Gastrocnemius medialis (tissue), 4 donors: ENCODE measurements around the gene PGAM5. TPM values are rescaled to one million over a fixed set of nuclear protein-coding genes. Genes with fewer than 3 reads are reported as not detected.

Source experiments
- ATAC-seq, 2 donors: fragments of 150-250 bp; one replicate each; pipeline ENCODE4 v1.9.1; 2016
- DNase-seq, 2 donors: peaks; one replicate each; pipeline ENCODE4 v3.0.0-alpha.2; 2019
- H3K27ac ChIP-seq, 4 donors: fragments of 200-600 bp; sonication (generic); 1 replicate in 1 of 4; 2 replicates in 3 of 4; pipeline ENCODE4 v1.5.1; 2016 to 2018; ENCODE audit warnings: mild to moderate bottlenecking in 2 of 4, moderate library complexity in 1 of 4
- H3K27me3 ChIP-seq, 3 donors: fragments of 200-600 bp; sonication (generic) in 2 of 3; 1 replicate in 1 of 3; 2 replicates in 2 of 3; pipeline versions ENCODE4 v1.5.1 to v1.6.0; 2016 to 2019; ENCODE audit warnings: mild to moderate bottlenecking in 1 of 3, moderate library complexity in 1 of 3
- H3K36me3 ChIP-seq, 2 donors: fragments of 200-600 bp; sonication (generic) in 1 of 2; one replicate each; pipeline ENCODE4 v1.5.1; 2017 to 2018
- H3K4me1 ChIP-seq, 2 donors: fragments of 200-600 bp; sonication (generic) in 1 of 2; one replicate each; pipeline ENCODE4 v1.5.1; 2016 to 2017; ENCODE audit warnings: mild to moderate bottlenecking in 2 of 2
- H3K4me3 ChIP-seq, 4 donors: fragments of 200-600 bp; sonication (generic) in 3 of 4; 1 replicate in 1 of 4; 2 replicates in 3 of 4; pipeline ENCODE4 v1.5.1; 2016 to 2019; ENCODE audit warnings: mild to moderate bottlenecking in 2 of 4
- H3K9me3 ChIP-seq, 3 donors: fragments of 200-600 bp; sonication (generic) in 2 of 3; 1 replicate in 1 of 3; 2 replicates in 2 of 3; pipeline ENCODE4 v1.5.1; 2016 to 2019
- CTCF ChIP-seq, 5 experiments: fragments of 450-650 bp in 3 of 5; fragments of 200-600 bp in 2 of 5; sonication (generic) in 2 of 5; IDR thresholded peaks in 4 of 5; conservative IDR thresholded peaks in 1 of 5; 1 replicate in 4 of 5; 2 replicates in 1 of 5; pipeline ENCODE4 v1.5.1; 2016 to 2019; ENCODE audit warnings: antibody characterized with exemption in 5 of 5, mild to moderate bottlenecking in 3 of 5, moderate library complexity in 3 of 5
- POLR2A ChIP-seq, 2 donors: fragments of 450-650 bp; IDR thresholded peaks; one replicate each; pipeline ENCODE4 v1.6.1; 2017; ENCODE audit warnings: antibody characterized with exemption in 2 of 2, mild to moderate bottlenecking in 2 of 2, moderate library complexity in 2 of 2
- in situ Hi-C, 4 donors: fragments of 200-750 bp; cut with MboI; loops; one replicate each; pipeline versions ENCODE4 v1.15.0 to v1.8.0; 2017; ENCODE audit warnings: low sequenced_read_pairs in 4 of 4
- intact Hi-C: fragments of 100-400 bp; cut with DNase I; formaldehyde crosslinking; loops from one replicate; pipeline ENCODE4 v1.15.1; 2023; ENCODE audit warnings: low total_unique reads
- total RNA-seq, 4 donors: library from RNA; depleted of rRNA; stranded (reverse); fragments of >200 nt; gene quantifications; one replicate each; pipeline versions ENCODE4 v1.1.0 to v1.2.3, GENCODE V29; 2016

Gene PGAM5
- total RNA-seq, 4 donors from 2014 or later = 36.6 to 75.1 (median 62.8) TPM

- in situ Hi-C loops = no loop called here
- DNase-seq = no peak
- TF ChIP-seq POLR2A (IDR thresholded peaks at IDR 0.05) = no peak
- no peak for TF ChIP-seq CTCF (IDR thresholded peaks at IDR 0.05 in 4 of 5, conservative IDR thresholded peaks at IDR 0.05 in 1 of 5)
- no peak for ATAC-seq
- H3K4me3 ChIP-seq = no peak overlapping the region
- H3K9me3 ChIP-seq = no peaks in the 10 kb centered on the region
- H3K4me1 ChIP-seq = no peaks in the 10 kb centered on the region
- no peak overlapping the region for H3K27ac ChIP-seq
- intact Hi-C loops = no loop called here
- H3K27me3 ChIP-seq = no peaks in the 10 kb centered on the region
- H3K36me3 ChIP-seq = peaks cover 7 to 67% of the 10 kb centered on the region in 2 donors
These were observed 36.1 kb upstream of the PGAM5 start for GRCh38 chr12:132674561-132674960.

- Histone ChIP-seq H3K36me3 (peaks cover 7 to 62% of the 10 kb centered on the region in 2 donors), H3K4me1 (no peaks in the 10 kb centered on the region), H3K27ac (no peak overlapping the region), H3K27me3 (no peaks in the 10 kb centered on the region), H3K9me3 (no peaks in the 10 kb centered on the region), H3K4me3 (no peak overlapping the region)
- TF ChIP-seq CTCF (IDR thresholded peaks at IDR 0.05 in 4 of 5, conservative IDR thresholded peaks at IDR 0.05 in 1 of 5) (no peak), POLR2A (IDR thresholded peaks at IDR 0.05) (no peak)
- DNase-seq (no peak), ATAC-seq (no peak)
- intact Hi-C loops (no loop called here), in situ Hi-C loops (no loop called here)
These were observed 34.7 kb upstream of the PGAM5 start for GRCh38 chr12:132675757-132676432.

- intact Hi-C loops = no loop called here
- H3K27me3 ChIP-seq = no peaks in the 10 kb centered on the region
These were observed 33.1 kb upstream of the PGAM5 start for GRCh38 chr12:132677492-132677891.

GRCh38 chr12:132685400-132685799 is 25.2 kb upstream of the PGAM5 start:
- in situ Hi-C loops = no loop called here
- no peaks in the 10 kb centered on the region for H3K9me3 ChIP-seq
- ATAC-seq = no peak
- no peaks in the 10 kb centered on the region for H3K36me3 ChIP-seq
- peaks cover 6 to 10% of the 10 kb centered on the region in 2 donors for H3K4me1 ChIP-seq
- H3K27me3 ChIP-seq = no peaks in the 10 kb centered on the region
- no peak overlapping the region for H3K4me3 ChIP-seq
- TF ChIP-seq CTCF (IDR thresholded peaks at IDR 0.05 in 4 of 5, conservative IDR thresholded peaks at IDR 0.05 in 1 of 5) (no peak), POLR2A (IDR thresholded peaks at IDR 0.05) (no peak)
- intact Hi-C loops = loop anchor here (5.0 kb wide), 1 partner anchor 77 kb away; the partner anchor contains the start of gene ANKLE2
- no peak overlapping the region for H3K27ac ChIP-seq
- no peak for DNase-seq

More at GRCh38 chr12:132677492-132677891, 33.1 kb upstream of the PGAM5 start:
- Histone ChIP-seq H3K4me3 (no peak overlapping the region), H3K36me3 (peaks cover 7 to 49% of the 10 kb centered on the region in 2 donors), H3K4me1 (no peaks in the 10 kb centered on the region), H3K9me3 (no peaks in the 10 kb centered on the region), H3K27ac (no peak overlapping the region)
- DNase-seq = no peak
- ATAC-seq = no peak
- in situ Hi-C loops = no loop called here
- no peak for TF ChIP-seq POLR2A (IDR thresholded peaks at IDR 0.05)
- TF ChIP-seq CTCF (IDR thresholded peaks at IDR 0.05 in 4 of 5, conservative IDR thresholded peaks at IDR 0.05 in 1 of 5) = no peak
